Hematopoietic multipotent progenitor cell treated with erythropoietin and hydrocortisone succinate and interleukin-3 and kit ligand, for 4 days (in vitro differentiated cells): Measurements from ENCODE around the gene ZSWIM8.
A peak's percentile ranks its signal among the peaks of the same experiment; 100 is the strongest.

Source experiments
- DNase-seq: peaks from one replicate; pipeline ENCODE4 v3.0.0-alpha.2; 2015

ZSWIM8 gene

GRCh38 chr10:73842349-73842748 is 56.9 kb downstream of the ZSWIM8 start:
- no peak for DNase-seq

- no peak for DNase-seq
Observed at GRCh38 chr10:73843261-73843660, 57.9 kb downstream of the ZSWIM8 start.

GRCh38 chr10:73847031-73847430 is 61.6 kb downstream of the ZSWIM8 start:
- DNase-seq = no peak

- DNase-seq = peak; percentile 97
Observed at GRCh38 chr10:73848821-73849489, 63.5 kb downstream of the ZSWIM8 start.

GRCh38 chr10:73850211-73850610 is 64.8 kb downstream of the ZSWIM8 start:
- DNase-seq = no peak

GRCh38 chr10:73850863-73851461 is 65.6 kb downstream of the ZSWIM8 start:
- DNase-seq = no peak
